Cardiac septum (tissue), 1 donor: ENCODE measurements around the gene NUDT16. TPM values are rescaled to one million over a fixed set of nuclear protein-coding genes. Genes with fewer than 3 reads are reported as not detected.
"Not testable (repeated sequence)": the region's sequence is repeated elsewhere in the genome, so short reads cannot be mapped to it uniquely, and the experiment has no call there.

ENCODE experiments used
- DNase-seq: peaks from one replicate; pipeline ENCODE4 v3.0.0-alpha.2; 2020; ENCODE audit warnings: low spot score
- intact Hi-C: fragments of 100-400 bp; cut with DNase I; formaldehyde crosslinking; loops from one replicate; pipeline ENCODE4 v1.14.0; 2022
- long read RNA-seq: library from polyadenylated mRNA; unstranded; transcript quantifications from one replicate; pipeline ENCODE4 v2.0.0, GENCODE V29; 2021
- total RNA-seq: library from RNA; stranded (reverse); fragmentation: NEBNext Ultra II Directional; extraction: Animal tissue kit (Norgen Biotek cat#: 25700); gene quantifications from one replicate; pipeline ENCODE4 v1.2.1, GENCODE V29; 2021
- donor health status: DM: no; HTN: no; CAD: no.

The NUDT16 gene
- 46.7 TPM for total RNA-seq
- long read RNA-seq, full-length matches to known transcripts: 28 of 44 reads
- long read RNA-seq, partial matches to known transcripts: 3 of 44 reads
- long read RNA-seq, other reads (novel, unspliced or antisense): 13 of 44 reads

GRCh38 chr3:131381445-131382291, at the start of gene NUDT16:
NUDT16 (plus strand) TSS chr3:131381774; CDS start chr3:131381805, 31 bp downstream.
- intact Hi-C loops: loop anchor here (5.0 to 10.0 kb wide), 2 partner anchors 121 to 307 kb away; partner anchors contain the start of gene MRPL3
- DNase-seq: peak; percentile 100

- intact Hi-C loops: no loop called here
- no peak for DNase-seq
Measured at GRCh38 chr3:131338948-131339640, 42.5 kb upstream of the NUDT16 start.

- DNase-seq: no peak
- intact Hi-C loops: no loop called here
Measured at GRCh38 chr3:131341761-131342160, 39.8 kb upstream of the NUDT16 start.

GRCh38 chr3:131348911-131349310, 32.7 kb upstream of the NUDT16 start:
- intact Hi-C loops: loop anchor here (5.0 kb wide), 1 partner anchor 53 kb away; no protein-coding TSS in a partner anchor
- no peak for DNase-seq

- DNase-seq: no peak
- intact Hi-C loops: loop anchor here (5.0 kb wide), 1 partner anchor 53 kb away; no protein-coding TSS in a partner anchor
Measured at GRCh38 chr3:131349454-131349853, 32.1 kb upstream of the NUDT16 start.

- peak; percentile 79 for DNase-seq
- intact Hi-C loops: loop anchor here (5.0 kb wide), 1 partner anchor 52 kb away; no protein-coding TSS in a partner anchor
Measured at GRCh38 chr3:131349946-131350347, 31.6 kb upstream of the NUDT16 start.

- DNase-seq: no peak
- intact Hi-C loops: no loop called here
Measured at GRCh38 chr3:131350506-131350905, 31.1 kb upstream of the NUDT16 start.

GRCh38 chr3:131353016-131353877, 28.3 kb upstream of the NUDT16 start:
- intact Hi-C loops: no loop called here
- DNase-seq: no peak

GRCh38 chr3:131353986-131354385, 27.6 kb upstream of the NUDT16 start:
- intact Hi-C loops: no loop called here
- no peak for DNase-seq

GRCh38 chr3:131356006-131356595, 25.5 kb upstream of the NUDT16 start:
- intact Hi-C loops: no loop called here
- no peak for DNase-seq

- intact Hi-C loops: no loop called here
Measured at GRCh38 chr3:131357275-131357674, 24.3 kb upstream of the NUDT16 start.

GRCh38 chr3:131360191-131360755, 21.3 kb upstream of the NUDT16 start:
- intact Hi-C loops: no loop called here
- no peak for DNase-seq

More at GRCh38 chr3:131357275-131357674, 24.3 kb upstream of the NUDT16 start:
- no peak for DNase-seq

GRCh38 chr3:131361066-131361463, 20.5 kb upstream of the NUDT16 start:
- intact Hi-C loops, DNase-seq: not testable (repeated sequence)

- intact Hi-C loops: no loop called here
- DNase-seq: peak; percentile 96
Measured at GRCh38 chr3:131361464-131362421, 19.8 kb upstream of the NUDT16 start.

- DNase-seq: no peak
- intact Hi-C loops: no loop called here
Measured at GRCh38 chr3:131363275-131363674, 18.3 kb upstream of the NUDT16 start.

GRCh38 chr3:131370935-131371687, 10.5 kb upstream of the NUDT16 start:
- intact Hi-C loops: no loop called here
- DNase-seq: no peak

- DNase-seq: no peak
- intact Hi-C loops: no loop called here
Measured at GRCh38 chr3:131371688-131372066, 9.9 kb upstream of the NUDT16 start.
